Tibial nerve (tissue), 4 donors: Measurements from ENCODE around the gene ZNF618. TPM values are rescaled to one million over a fixed set of nuclear protein-coding genes. Genes with fewer than 3 reads are reported as not detected.

Experiments
- DNase-seq, 2 donors: peaks; one replicate each; pipeline ENCODE4 v3.0.0-alpha.2; 2019; ENCODE audit warnings: low spot score in 2 of 2
- H3K27ac ChIP-seq, 4 donors: fragments of 200-600 bp; sonication (generic) in 3 of 4; one replicate each; pipeline ENCODE4 v1.5.1; 2017 to 2019; ENCODE audit warnings: mild to moderate bottlenecking in 1 of 4
- H3K27me3 ChIP-seq, 2 donors: fragments of 200-600 bp; sonication (generic) in 1 of 2; one replicate each; pipeline versions ENCODE4 v1.5.1 to v1.6.0; 2017 to 2019
- H3K36me3 ChIP-seq, 3 donors: fragments of 200-600 bp; sonication (generic); one replicate each; pipeline ENCODE4 v1.5.1; 2018 to 2019
- H3K4me1 ChIP-seq, 4 donors: fragments of 200-600 bp; sonication (generic) in 3 of 4; one replicate each; pipeline ENCODE4 v1.5.1; 2017 to 2019
- H3K4me3 ChIP-seq, 4 donors: fragments of 200-600 bp; sonication (generic) in 3 of 4; one replicate each; pipeline ENCODE4 v1.5.1; 2017 to 2019; ENCODE audit warnings: mild to moderate bottlenecking in 1 of 4, moderate library complexity in 1 of 4
- H3K9me3 ChIP-seq, 4 donors: fragments of 200-600 bp; sonication (generic) in 3 of 4; one replicate each; pipeline ENCODE4 v1.5.1; 2017 to 2019
- CTCF ChIP-seq, 5 experiments: fragments of 200-600 bp in 3 of 5; fragments of 450-650 bp in 2 of 5; sonication (generic) in 3 of 5; IDR thresholded peaks; one replicate each; pipeline ENCODE4 v1.5.1; 2016 to 2019; ENCODE audit warnings: antibody characterized with exemption in 5 of 5, mild to moderate bottlenecking in 3 of 5, moderate library complexity in 2 of 5
- EP300 ChIP-seq, 2 donors: sonication (generic); formaldehyde crosslinking; IDR thresholded peaks; one replicate each; pipeline ENCODE4 v1.6.1; 2017; ENCODE audit warnings: antibody characterized with exemption in 2 of 2, mild to moderate bottlenecking in 1 of 2
- POLR2A ChIP-seq, 2 donors: fragments of 450-650 bp; IDR thresholded peaks; one replicate each; pipeline ENCODE4 v1.6.1; 2017; ENCODE audit warnings: antibody characterized with exemption in 2 of 2, mild to moderate bottlenecking in 2 of 2, moderate library complexity in 2 of 2
- WGBS, 2 donors: methylation state at CpG; one replicate each; pipeline ENCODE4 v1.1.5; 2018; 5-methylcytosine and 5-hydroxymethylcytosine counted together
- total RNA-seq, 4 donors: library from RNA; depleted of rRNA; stranded (reverse); fragments of >200 nt; gene quantifications; one replicate each; pipeline ENCODE4 v1.1.0, GENCODE V29; 2016

Gene ZNF618
- total RNA-seq, 4 donors from 2014 or later: 7.3 to 11.6 (median 9.0) TPM

DNA sequence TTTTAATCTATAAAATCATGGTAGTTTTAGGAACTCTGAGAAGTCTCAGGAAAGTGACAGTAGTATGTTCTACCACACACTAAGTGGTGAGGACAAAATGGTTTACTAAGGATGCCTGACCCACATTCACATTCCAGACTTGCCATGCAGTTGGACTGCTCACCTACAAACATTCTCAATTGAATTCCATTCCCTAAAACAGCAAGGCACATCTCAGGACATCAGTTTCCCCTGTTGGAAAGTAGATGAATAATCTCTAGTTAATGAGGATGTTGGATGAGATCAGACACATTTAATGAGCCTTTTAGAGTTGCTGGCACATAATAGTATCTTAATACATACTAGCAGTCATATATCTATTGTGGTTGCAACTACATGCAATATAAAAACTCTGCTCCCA, 76.6 kb downstream of the ZNF618 start:
- Histone ChIP-seq H3K27ac (no peak overlapping the region), H3K9me3 (no peaks in the 10 kb centered on the region), H3K36me3 (no peaks in the 10 kb centered on the region), H3K27me3 (no peaks in the 10 kb centered on the region), H3K4me3 (no peak overlapping the region), H3K4me1 (peaks cover 0 to 31% (median 1%) of the 10 kb centered on the region in 4 donors)
- DNase-seq: no peak
- no peak for TF ChIP-seq CTCF (IDR thresholded peaks at IDR 0.05)
- no peak for TF ChIP-seq EP300 (IDR thresholded peaks at IDR 0.05)
- no peak for TF ChIP-seq POLR2A (IDR thresholded peaks at IDR 0.05)

- no peaks in the 10 kb centered on the region for H3K9me3 ChIP-seq
- H3K36me3 ChIP-seq: no peaks in the 10 kb centered on the region
- WGBS, 2 donors: 88 to 90% methylated on average over 2 of the region's 2 CpGs
- no peaks in the 10 kb centered on the region for H3K27me3 ChIP-seq
- no peak overlapping the region for H3K4me3 ChIP-seq
- no peak for TF ChIP-seq POLR2A (IDR thresholded peaks at IDR 0.05)
- no peak for TF ChIP-seq CTCF (IDR thresholded peaks at IDR 0.05)
- TF ChIP-seq EP300 (IDR thresholded peaks at IDR 0.05): no peak
- H3K27ac ChIP-seq: no peak overlapping the region
- no peak for DNase-seq
- peaks cover 0 to 32% (median 5%) of the 10 kb centered on the region in 4 donors for H3K4me1 ChIP-seq
Measured at GRCh38 chr9:113953531-113953930, 77.4 kb downstream of the ZNF618 start.

DNA sequence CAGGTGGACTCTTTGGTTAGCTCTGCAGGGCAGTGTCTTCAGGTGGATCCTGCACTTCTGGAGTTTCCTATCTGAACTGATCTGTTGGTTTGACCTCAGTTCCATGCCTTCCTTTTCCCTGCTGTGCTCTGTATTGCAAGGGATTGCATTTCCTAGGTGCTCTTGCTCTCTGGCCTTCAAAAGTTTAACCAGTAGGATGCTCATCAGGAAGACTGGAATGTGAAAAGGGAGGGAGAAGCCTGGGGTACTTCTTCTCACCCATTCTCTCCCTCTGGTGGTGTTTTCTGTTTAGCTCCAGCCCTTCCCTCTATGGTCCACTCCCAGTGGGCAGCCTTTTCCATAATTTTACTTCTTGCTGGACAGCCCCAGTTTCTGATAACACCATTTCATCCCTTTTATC, 78.5 kb downstream of the ZNF618 start:
- no peak overlapping the region for H3K4me3 ChIP-seq
- H3K9me3 ChIP-seq: no peaks in the 10 kb centered on the region
- DNase-seq: no peak
- no peaks in the 10 kb centered on the region for H3K27me3 ChIP-seq
- H3K36me3 ChIP-seq: no peaks in the 10 kb centered on the region
- peaks cover 0 to 32% (median 5%) of the 10 kb centered on the region in 4 donors for H3K4me1 ChIP-seq
- peak overlapping the region in 1 of 4 donors; percentile 59 for H3K27ac ChIP-seq
- TF ChIP-seq POLR2A (IDR thresholded peaks at IDR 0.05): no peak
- no peak for TF ChIP-seq EP300 (IDR thresholded peaks at IDR 0.05)
- TF ChIP-seq CTCF (IDR thresholded peaks at IDR 0.05): no peak

DNA sequence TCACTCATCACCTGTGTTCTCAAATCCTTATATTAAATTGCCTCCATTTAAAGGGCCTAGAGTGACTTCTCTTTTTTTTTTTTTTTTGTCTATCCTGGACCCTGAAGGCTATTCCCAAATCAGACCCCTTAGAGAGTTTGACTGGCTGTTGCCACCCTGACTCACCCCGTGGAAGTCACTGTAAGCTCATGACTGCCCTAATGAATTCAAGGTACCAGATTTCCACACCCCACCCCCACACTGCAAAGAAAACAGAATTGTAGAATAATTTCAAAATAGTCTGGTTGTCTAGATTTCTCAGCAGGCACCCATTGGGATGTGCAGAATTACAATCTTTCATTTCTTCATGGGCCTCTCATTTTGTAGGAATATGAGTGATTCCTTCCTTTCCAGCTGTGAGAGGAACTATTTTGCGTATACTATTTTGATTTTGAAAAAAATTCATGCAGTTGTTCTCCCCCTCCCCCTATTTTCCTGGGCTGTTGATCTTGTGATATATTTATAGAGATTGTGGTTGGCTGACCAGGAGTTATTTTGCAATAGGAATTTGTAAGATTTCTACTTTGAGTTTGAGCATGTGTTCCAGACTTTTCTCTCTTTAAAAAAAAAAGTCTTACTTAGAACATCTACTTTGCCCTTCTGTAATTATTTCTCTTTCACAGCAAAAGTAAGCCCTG, 79.1 kb downstream of the ZNF618 start:
- H3K4me1 ChIP-seq: peaks cover 0 to 32% (median 5%) of the 10 kb centered on the region in 4 donors
- 56 to 72% methylated on average over 2 of the region's 2 CpGs for WGBS, 2 donors

More for the DNA sequence above, 79.1 kb downstream of the ZNF618 start:
- no peak for TF ChIP-seq EP300 (IDR thresholded peaks at IDR 0.05)
- TF ChIP-seq POLR2A (IDR thresholded peaks at IDR 0.05): no peak
- TF ChIP-seq CTCF (IDR thresholded peaks at IDR 0.05): no peak
- Histone ChIP-seq H3K27ac (peak overlapping the region in 1 of 4 donors; percentile 59), H3K36me3 (no peaks in the 10 kb centered on the region), H3K27me3 (no peaks in the 10 kb centered on the region), H3K4me3 (no peak overlapping the region), H3K9me3 (no peaks in the 10 kb centered on the region)
- DNase-seq: peak in 1 of 2 donors; percentile 37
